Renal pelvis (tissue), 4 donors: Measurements from ENCODE around the gene NOTCH4. TPM values are rescaled to one million over a fixed set of nuclear protein-coding genes. Genes with fewer than 3 reads are reported as not detected.

Source experiments
- DNase-seq: peaks from one replicate; pipeline ENCODE4 v3.0.0-alpha.2; 2013
- polyA plus RNA-seq, 3 donors: library from polyadenylated mRNA; unstranded; fragments of 120-200 nt; gene quantifications; one replicate each; pipeline ENCODE4 v1.2.1, GENCODE V29; 2013; ENCODE audit not compliant: insufficient read length in 3 of 3

NOTCH4 gene
- polyA plus RNA-seq, 3 donors, result 17.4 to 30.0 (median 24.5) TPM

- no peak for DNase-seq
Measured at GRCh38 chr6:32146687-32147086, 77.2 kb downstream of the NOTCH4 start.

- DNase-seq, result no peak
Measured at GRCh38 chr6:32146287-32146686, 77.6 kb downstream of the NOTCH4 start.

Other genes with a start within 250 kb of the NOTCH4 start
- 10 to 100 TPM; 13.7 to 26.8 (median 16.1) TPM for gene C4A, start 242.0 kb downstream of the NOTCH4 start, polyA plus RNA-seq
- 10 to 100 TPM; 21.3 to 27.5 (median 22.2) TPM for gene C4B, start 209.3 kb downstream of the NOTCH4 start, polyA plus RNA-seq
- 1 to 10 TPM in 2 of 3 donors, under 1 TPM in 1; 0.43 to 2.4 (median 1.8) TPM for gene CYP21A2, start 185.7 kb downstream of the NOTCH4 start, polyA plus RNA-seq
- gene TNXB, start 114.7 kb downstream of the NOTCH4 start, polyA plus RNA-seq, result 1 to 10 TPM; 4.3 to 5.6 (median 4.3) TPM
- 100 to 1,000 TPM in 1 of 3 donors, 10 to 100 TPM in 2; 89.8 to 114 (median 96.6) TPM for gene ATF6B, start 95.8 kb downstream of the NOTCH4 start, polyA plus RNA-seq
- gene FKBPL, start 93.8 kb downstream of the NOTCH4 start, polyA plus RNA-seq, result 1 to 10 TPM; 7.9 to 9.4 (median 9.2) TPM
- gene PRRT1, start 72.1 kb downstream of the NOTCH4 start, polyA plus RNA-seq, result 1 to 10 TPM; 2.2 to 3.9 (median 2.8) TPM
- gene PPT2, start 69.9 kb downstream of the NOTCH4 start, polyA plus RNA-seq, result 10 to 100 TPM; 34.4 to 56.0 (median 44.0) TPM
- 10 to 100 TPM; 24.9 to 42.0 (median 35.8) TPM for gene EGFL8, start 59.5 kb downstream of the NOTCH4 start, polyA plus RNA-seq
- 100 to 1,000 TPM; 108 to 122 (median 116) TPM for gene AGPAT1, start 48.0 kb downstream of the NOTCH4 start, polyA plus RNA-seq
- gene RNF5, start 45.7 kb downstream of the NOTCH4 start, polyA plus RNA-seq, result 100 to 1,000 TPM in 2 of 3 donors, 10 to 100 TPM in 1; 95.0 to 110 (median 110) TPM
- gene AGER, start 39.8 kb downstream of the NOTCH4 start, polyA plus RNA-seq, result 10 to 100 TPM; 18.7 to 27.0 (median 26.8) TPM
- 100 to 1,000 TPM; 180 to 191 (median 190) TPM for gene PBX2, start 33.9 kb downstream of the NOTCH4 start, polyA plus RNA-seq
- 10 to 100 TPM; 10.0 to 12.9 (median 10.6) TPM for gene GPSM3, start 31.4 kb downstream of the NOTCH4 start, polyA plus RNA-seq
- under 1 TPM; 0.11 to 0.74 (median 0.17) TPM for gene TSBP1, start 147.8 kb upstream of the NOTCH4 start, polyA plus RNA-seq
- 1 to 10 TPM; 1.4 to 3.9 (median 3.4) TPM for gene BTNL2, start 183.1 kb upstream of the NOTCH4 start, polyA plus RNA-seq
- gene HLA-DRA, start 215.8 kb upstream of the NOTCH4 start, polyA plus RNA-seq, result 10 to 100 TPM; 45.8 to 74.9 (median 58.4) TPM